Brain microvascular endothelial cell (primary cell): Measurements from ENCODE around the gene SDHAF4.

Experiments
- DNase-seq: peaks from one replicate; pipeline ENCODE4 v3.0.0-alpha.2; 2020
- H3K27ac ChIP-seq: fragments of 250-450 bp; sonication (Bioruptor Pico); 2 replicates; pipeline ENCODE4 v1.5.1; 2020; ENCODE audit warnings: mild to moderate bottlenecking, moderate library complexity
- H3K27me3 ChIP-seq: fragments of 250-450 bp; sonication (Bioruptor Pico); replicated peaks from 2 replicates; pipeline ENCODE4 v1.5.1; 2020; ENCODE audit warnings: mild to moderate bottlenecking
- H3K36me3 ChIP-seq: fragments of 250-450 bp; sonication (Bioruptor Pico); replicated peaks from 2 replicates; pipeline ENCODE4 v1.5.1; 2020; ENCODE audit warnings: mild to moderate bottlenecking
- H3K4me3 ChIP-seq: 2 replicates; pipeline ENCODE4 v1.5.1; 2011; ENCODE audit warnings: low read depth, mild to moderate bottlenecking, control low read depth, low read length, moderate library complexity
- CTCF ChIP-seq: IDR thresholded peaks from 2 replicates; pipeline ENCODE4 v1.5.1; 2011; ENCODE audit warnings: low read depth, mild to moderate bottlenecking, moderate library complexity, low read length, control low read depth, inconsistent platforms; ENCODE audit errors: missing control alignments
- in situ Hi-C: cut with HindIII; loops from 2 replicates; pipeline ENCODE4 v1.10.0; 2017; ENCODE audit warnings: low sequenced_read_pairs, low pct_ligation_motif_present

Gene SDHAF4

GRCh38 chr6:70574643-70575042 is 7.9 kb downstream of the SDHAF4 start:
- no peak overlapping the region for H3K27ac ChIP-seq
- H3K27me3 ChIP-seq: no peaks in the 10 kb centered on the region
- in situ Hi-C loops: no loop called here
- no peak for TF ChIP-seq CTCF
- H3K4me3 ChIP-seq: no peak overlapping the region
- no peak for DNase-seq
- no peaks in the 10 kb centered on the region for H3K36me3 ChIP-seq

- H3K36me3 ChIP-seq: no peaks in the 10 kb centered on the region
- no peak for TF ChIP-seq CTCF
- H3K4me3 ChIP-seq: no peak overlapping the region
- H3K27me3 ChIP-seq: no peaks in the 10 kb centered on the region
- H3K27ac ChIP-seq: no peak overlapping the region
- DNase-seq: no peak
- in situ Hi-C loops: no loop called here
Measured at GRCh38 chr6:70575899-70576495, 9.3 kb downstream of the SDHAF4 start.

- H3K27ac ChIP-seq: no peak overlapping the region
- TF ChIP-seq CTCF: no peak
- H3K4me3 ChIP-seq: no peak overlapping the region
- no peak for DNase-seq
- H3K36me3 ChIP-seq: no peaks in the 10 kb centered on the region
- in situ Hi-C loops: no loop called here
- no peaks in the 10 kb centered on the region for H3K27me3 ChIP-seq
Measured at GRCh38 chr6:70586114-70586513, 19.4 kb downstream of the SDHAF4 start.

- H3K36me3 ChIP-seq: no peaks in the 10 kb centered on the region
- in situ Hi-C loops: no loop called here
- no peak for TF ChIP-seq CTCF
- no peak for DNase-seq
- no peak overlapping the region for H3K27ac ChIP-seq
- H3K27me3 ChIP-seq: no peaks in the 10 kb centered on the region
- no peak overlapping the region for H3K4me3 ChIP-seq
Measured at GRCh38 chr6:70590400-70590799, 23.7 kb downstream of the SDHAF4 start.

GRCh38 chr6:70592391-70593117 is 25.8 kb downstream of the SDHAF4 start:
- Histone ChIP-seq H3K4me3 (no peak overlapping the region), H3K27ac (no peak overlapping the region), H3K36me3 (no peaks in the 10 kb centered on the region), H3K27me3 (no peaks in the 10 kb centered on the region)
- no peak for DNase-seq
- in situ Hi-C loops: no loop called here
- no peak for TF ChIP-seq CTCF

- H3K27ac ChIP-seq: no peak overlapping the region
- H3K27me3 ChIP-seq: no peaks in the 10 kb centered on the region
- no peaks in the 10 kb centered on the region for H3K36me3 ChIP-seq
- no peak overlapping the region for H3K4me3 ChIP-seq
- no peak for TF ChIP-seq CTCF
- no peak for DNase-seq
- in situ Hi-C loops: no loop called here
Measured at GRCh38 chr6:70593118-70593486, 26.4 kb downstream of the SDHAF4 start.
